ENCODE measurements around the gene CADM1. TPM values are rescaled to one million over a fixed set of nuclear protein-coding genes. Genes with fewer than 3 reads are reported as not detected.

CADM1 gene
- polyA plus RNA-seq, 2 donors: 1.9 to 3.8 TPM

DNA sequence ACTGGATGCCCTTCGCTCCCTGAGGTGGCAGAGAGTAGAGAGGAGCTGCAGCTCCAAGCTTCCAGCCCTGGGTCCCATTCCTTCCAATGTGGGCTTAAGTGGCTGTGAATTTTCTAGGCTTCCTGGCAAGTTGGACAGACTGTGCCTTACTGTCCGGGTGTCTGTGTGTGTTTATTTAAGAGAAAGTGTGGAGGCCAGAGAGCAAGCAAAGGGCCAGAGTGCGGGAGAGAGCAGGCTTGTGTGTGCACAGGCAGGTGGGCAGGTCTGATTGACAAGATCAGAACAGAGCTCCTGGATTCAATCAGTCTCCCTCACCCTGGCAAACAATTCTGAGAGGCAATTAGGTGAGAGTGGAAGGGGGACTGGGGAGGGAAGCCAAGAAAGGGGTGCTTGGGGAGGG lies 347.0 kb downstream of the CADM1 start:
- Histone ChIP-seq H3K4me3 (ENCODE audit: low read depth in 1 of 2, low read length in 2 of 2) (no peak overlapping the region), H3K27ac (ENCODE audit: low read depth in 2 of 2, low read length in 1 of 2) (no peak overlapping the region), H3K9me3 (ENCODE audit: control insufficient read depth in 2 of 2, insufficient read depth in 1 of 2, low read depth in 1 of 2, low read length in 1 of 2) (no peaks in the 10 kb centered on the region), H3K4me1 (ENCODE audit: control insufficient read depth in 2 of 2, insufficient read depth in 2 of 2, low read length in 1 of 2) (no peaks in the 10 kb centered on the region), H3K36me3 (ENCODE audit: control insufficient read depth in 2 of 2, insufficient read depth in 2 of 2, low read length in 1 of 2) (no peaks in the 10 kb centered on the region), H3K27me3 (ENCODE audit: control insufficient read depth in 1 of 2, insufficient read depth in 2 of 2, low read length in 2 of 2) (no peaks in the 10 kb centered on the region)
- WGBS, 2 donors: 67 to 70% methylated on average over 3 of the region's 3 CpGs

- H3K4me1 ChIP-seq (ENCODE audit: control insufficient read depth in 2 of 2, insufficient read depth in 2 of 2, low read length in 1 of 2): no peaks in the 10 kb centered on the region
- no peak overlapping the region for H3K27ac ChIP-seq (ENCODE audit: low read depth in 2 of 2, low read length in 1 of 2)
- WGBS, 2 donors: 35 to 46% methylated on average over 1 of the region's 1 CpG
- H3K4me3 ChIP-seq (ENCODE audit: low read depth in 1 of 2, low read length in 2 of 2): no peak overlapping the region
- no peaks in the 10 kb centered on the region for H3K36me3 ChIP-seq (ENCODE audit: control insufficient read depth in 2 of 2, insufficient read depth in 2 of 2, low read length in 1 of 2)
- no peaks in the 10 kb centered on the region for H3K9me3 ChIP-seq (ENCODE audit: control insufficient read depth in 2 of 2, insufficient read depth in 1 of 2, low read depth in 1 of 2, low read length in 1 of 2)
- H3K27me3 ChIP-seq (ENCODE audit: control insufficient read depth in 1 of 2, insufficient read depth in 2 of 2, low read length in 2 of 2): no peaks in the 10 kb centered on the region
These were observed 348.2 kb downstream of the CADM1 start for GRCh38 chr11:115155978-115156377.

GRCh38 chr11:115155320-115155719 lies 348.9 kb downstream of the CADM1 start:
- Histone ChIP-seq H3K9me3 (ENCODE audit: control insufficient read depth in 2 of 2, insufficient read depth in 1 of 2, low read depth in 1 of 2, low read length in 1 of 2) (no peaks in the 10 kb centered on the region), H3K4me3 (ENCODE audit: low read depth in 1 of 2, low read length in 2 of 2) (no peak overlapping the region), H3K4me1 (ENCODE audit: control insufficient read depth in 2 of 2, insufficient read depth in 2 of 2, low read length in 1 of 2) (no peaks in the 10 kb centered on the region), H3K36me3 (ENCODE audit: control insufficient read depth in 2 of 2, insufficient read depth in 2 of 2, low read length in 1 of 2) (no peaks in the 10 kb centered on the region), H3K27ac (ENCODE audit: low read depth in 2 of 2, low read length in 1 of 2) (no peak overlapping the region), H3K27me3 (ENCODE audit: control insufficient read depth in 1 of 2, insufficient read depth in 2 of 2, low read length in 2 of 2) (no peaks in the 10 kb centered on the region)
- 65 to 75% methylated on average over 8 of the region's 8 CpGs for WGBS, 2 donors

DNA sequence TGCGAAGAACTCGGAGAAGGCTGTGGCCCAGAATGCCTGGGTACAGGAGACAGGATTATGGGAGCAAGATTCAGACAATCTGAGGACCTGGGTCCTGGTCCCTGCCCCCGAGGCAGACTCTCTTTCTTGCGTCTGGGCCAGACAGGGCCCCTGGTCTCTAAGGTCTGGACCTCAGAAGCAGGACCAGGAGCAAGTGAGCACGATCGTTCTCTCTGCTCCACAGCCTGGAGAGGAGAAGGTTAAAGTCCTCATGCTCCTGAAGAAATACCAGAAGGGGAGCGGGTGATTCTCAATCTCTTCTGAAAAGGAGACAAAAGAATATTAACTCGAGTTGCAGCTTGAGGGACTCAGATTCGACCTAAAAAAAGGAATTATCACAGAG lies 349.9 kb downstream of the CADM1 start:
- Histone ChIP-seq H3K4me3 (ENCODE audit: low read depth in 1 of 2, low read length in 2 of 2) (no peak overlapping the region), H3K36me3 (ENCODE audit: control insufficient read depth in 2 of 2, insufficient read depth in 2 of 2, low read length in 1 of 2) (no peaks in the 10 kb centered on the region), H3K27ac (ENCODE audit: low read depth in 2 of 2, low read length in 1 of 2) (no peak overlapping the region), H3K9me3 (ENCODE audit: control insufficient read depth in 2 of 2, insufficient read depth in 1 of 2, low read depth in 1 of 2, low read length in 1 of 2) (no peaks in the 10 kb centered on the region), H3K4me1 (ENCODE audit: control insufficient read depth in 2 of 2, insufficient read depth in 2 of 2, low read length in 1 of 2) (no peaks in the 10 kb centered on the region), H3K27me3 (ENCODE audit: control insufficient read depth in 1 of 2, insufficient read depth in 2 of 2, low read length in 2 of 2) (no peaks in the 10 kb centered on the region)
- 79 to 80% methylated on average over 9 of the region's 9 CpGs for WGBS, 2 donors

GRCh38 chr11:115153731-115154354 lies 350.4 kb downstream of the CADM1 start:
- Histone ChIP-seq H3K4me3 (ENCODE audit: low read depth in 1 of 2, low read length in 2 of 2) (no peak overlapping the region), H3K27me3 (ENCODE audit: control insufficient read depth in 1 of 2, insufficient read depth in 2 of 2, low read length in 2 of 2) (no peaks in the 10 kb centered on the region), H3K27ac (ENCODE audit: low read depth in 2 of 2, low read length in 1 of 2) (no peak overlapping the region), H3K4me1 (ENCODE audit: control insufficient read depth in 2 of 2, insufficient read depth in 2 of 2, low read length in 1 of 2) (no peaks in the 10 kb centered on the region), H3K9me3 (ENCODE audit: control insufficient read depth in 2 of 2, insufficient read depth in 1 of 2, low read depth in 1 of 2, low read length in 1 of 2) (no peaks in the 10 kb centered on the region), H3K36me3 (ENCODE audit: control insufficient read depth in 2 of 2, insufficient read depth in 2 of 2, low read length in 1 of 2) (no peaks in the 10 kb centered on the region)
- WGBS, 2 donors: 93 to 95% methylated on average over 39 of the region's 39 CpGs

- H3K4me1 ChIP-seq (ENCODE audit: control insufficient read depth in 2 of 2, insufficient read depth in 2 of 2, low read length in 1 of 2): no peaks in the 10 kb centered on the region
- no peaks in the 10 kb centered on the region for H3K27me3 ChIP-seq (ENCODE audit: control insufficient read depth in 1 of 2, insufficient read depth in 2 of 2, low read length in 2 of 2)
- no peaks in the 10 kb centered on the region for H3K9me3 ChIP-seq (ENCODE audit: control insufficient read depth in 2 of 2, insufficient read depth in 1 of 2, low read depth in 1 of 2, low read length in 1 of 2)
- H3K36me3 ChIP-seq (ENCODE audit: control insufficient read depth in 2 of 2, insufficient read depth in 2 of 2, low read length in 1 of 2): no peaks in the 10 kb centered on the region
- no peak overlapping the region for H3K27ac ChIP-seq (ENCODE audit: low read depth in 2 of 2, low read length in 1 of 2)
- WGBS, 2 donors: 63 to 71% methylated on average over 8 of the region's 8 CpGs
- no peak overlapping the region for H3K4me3 ChIP-seq (ENCODE audit: low read depth in 1 of 2, low read length in 2 of 2)
These were observed 351.1 kb downstream of the CADM1 start for GRCh38 chr11:115153135-115153534.

DNA sequence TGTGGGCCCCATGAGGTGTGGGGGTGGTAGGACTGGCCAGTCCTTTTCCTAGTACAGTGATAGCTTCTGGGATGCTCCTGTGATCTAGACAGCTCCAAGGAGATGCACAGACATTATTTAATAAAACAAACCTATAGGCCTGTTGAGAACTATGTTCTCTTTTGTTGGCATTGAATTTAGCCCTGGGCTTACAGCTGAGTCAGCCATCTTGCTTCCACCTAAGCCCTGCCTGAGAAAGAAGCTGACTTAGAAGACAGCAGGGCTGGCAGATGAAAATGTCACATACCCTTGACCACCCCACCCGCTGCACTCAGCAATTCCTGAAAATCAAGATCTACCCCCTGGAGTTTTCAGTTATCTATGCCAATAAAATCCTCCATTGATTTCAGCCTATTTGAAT lies 353.2 kb downstream of the CADM1 start:
- H3K4me1 ChIP-seq (ENCODE audit: control insufficient read depth in 2 of 2, insufficient read depth in 2 of 2, low read length in 1 of 2): peaks cover 0 to 2% of the 10 kb centered on the region in 2 donors
- no peaks in the 10 kb centered on the region for H3K36me3 ChIP-seq (ENCODE audit: control insufficient read depth in 2 of 2, insufficient read depth in 2 of 2, low read length in 1 of 2)
- 90 to 94% methylated on average over 1 of the region's 1 CpG for WGBS, 2 donors
- no peaks in the 10 kb centered on the region for H3K27me3 ChIP-seq (ENCODE audit: control insufficient read depth in 1 of 2, insufficient read depth in 2 of 2, low read length in 2 of 2)
- no peak overlapping the region for H3K27ac ChIP-seq (ENCODE audit: low read depth in 2 of 2, low read length in 1 of 2)
- no peak overlapping the region for H3K4me3 ChIP-seq (ENCODE audit: low read depth in 1 of 2, low read length in 2 of 2)
- peaks cover 0 to 2% of the 10 kb centered on the region in 2 donors for H3K9me3 ChIP-seq (ENCODE audit: control insufficient read depth in 2 of 2, insufficient read depth in 1 of 2, low read depth in 1 of 2, low read length in 1 of 2)

- H3K4me1 ChIP-seq (ENCODE audit: control insufficient read depth in 2 of 2, insufficient read depth in 2 of 2, low read length in 1 of 2): peaks cover 0 to 2% of the 10 kb centered on the region in 2 donors
- H3K27me3 ChIP-seq (ENCODE audit: control insufficient read depth in 1 of 2, insufficient read depth in 2 of 2, low read length in 2 of 2): no peaks in the 10 kb centered on the region
- H3K27ac ChIP-seq (ENCODE audit: low read depth in 2 of 2, low read length in 1 of 2): no peak overlapping the region
- peaks cover 0 to 2% of the 10 kb centered on the region in 2 donors for H3K9me3 ChIP-seq (ENCODE audit: control insufficient read depth in 2 of 2, insufficient read depth in 1 of 2, low read depth in 1 of 2, low read length in 1 of 2)
- WGBS, 2 donors: 76% methylated on average over 2 of the region's 2 CpGs
- H3K4me3 ChIP-seq (ENCODE audit: low read depth in 1 of 2, low read length in 2 of 2): no peak overlapping the region
- H3K36me3 ChIP-seq (ENCODE audit: control insufficient read depth in 2 of 2, insufficient read depth in 2 of 2, low read length in 1 of 2): no peaks in the 10 kb centered on the region
These were observed 355.5 kb downstream of the CADM1 start for GRCh38 chr11:115148691-115149090.

GRCh38 chr11:115148101-115148500 lies 356.1 kb downstream of the CADM1 start:
- Histone ChIP-seq H3K36me3 (ENCODE audit: control insufficient read depth in 2 of 2, insufficient read depth in 2 of 2, low read length in 1 of 2) (no peaks in the 10 kb centered on the region), H3K27ac (ENCODE audit: low read depth in 2 of 2, low read length in 1 of 2) (no peak overlapping the region), H3K4me1 (ENCODE audit: control insufficient read depth in 2 of 2, insufficient read depth in 2 of 2, low read length in 1 of 2) (peaks cover 0 to 2% of the 10 kb centered on the region in 2 donors), H3K27me3 (ENCODE audit: control insufficient read depth in 1 of 2, insufficient read depth in 2 of 2, low read length in 2 of 2) (no peaks in the 10 kb centered on the region), H3K9me3 (ENCODE audit: control insufficient read depth in 2 of 2, insufficient read depth in 1 of 2, low read depth in 1 of 2, low read length in 1 of 2) (peaks cover 0 to 2% of the 10 kb centered on the region in 2 donors), H3K4me3 (ENCODE audit: low read depth in 1 of 2, low read length in 2 of 2) (no peak overlapping the region)
- WGBS, 2 donors: 93 to 97% methylated on average over 4 of the region's 4 CpGs

- H3K36me3 ChIP-seq (ENCODE audit: control insufficient read depth in 2 of 2, insufficient read depth in 2 of 2, low read length in 1 of 2): no peaks in the 10 kb centered on the region
- WGBS, 2 donors: 89 to 90% methylated on average over 7 of the region's 7 CpGs
- peaks cover 0 to 2% of the 10 kb centered on the region in 2 donors for H3K4me1 ChIP-seq (ENCODE audit: control insufficient read depth in 2 of 2, insufficient read depth in 2 of 2, low read length in 1 of 2)
- no peaks in the 10 kb centered on the region for H3K27me3 ChIP-seq (ENCODE audit: control insufficient read depth in 1 of 2, insufficient read depth in 2 of 2, low read length in 2 of 2)
- peaks cover 0 to 2% of the 10 kb centered on the region in 2 donors for H3K9me3 ChIP-seq (ENCODE audit: control insufficient read depth in 2 of 2, insufficient read depth in 1 of 2, low read depth in 1 of 2, low read length in 1 of 2)
- no peak overlapping the region for H3K27ac ChIP-seq (ENCODE audit: low read depth in 2 of 2, low read length in 1 of 2)
- no peak overlapping the region for H3K4me3 ChIP-seq (ENCODE audit: low read depth in 1 of 2, low read length in 2 of 2)
These were observed 356.9 kb downstream of the CADM1 start for GRCh38 chr11:115147243-115147807.
